A549 (cell line): ENCODE data around the gene GMIP. TPM values are rescaled to one million over a fixed set of nuclear protein-coding genes. Genes with fewer than 3 reads are reported as not detected.
"Not testable (repeated sequence)": the region's sequence is repeated elsewhere in the genome, so short reads cannot be mapped to it uniquely, and the experiment has no call there.

Source experiments
- ATAC-seq, 2 experiments: fragments of 200-7000 bp in 1 of 2; fragments of >200 bp in 1 of 2; cut with Nextera tagmentation in 1 of 2; cut with Tn5 transposase in 1 of 2; 3 replicates each; pipeline versions ENCODE4 v1.8.0 to v1.9.1; 2018 to 2020; ENCODE audit warnings: mild to moderate bottlenecking in 1 of 2, moderate library complexity in 1 of 2
- CTCF ChIA-PET: fragments of 300-600 bp; sonication (Branson Sonifier 250); formaldehyde crosslinking; extraction: SDS; loops from one replicate; lab custom pipeline; 2021; ENCODE audit warnings: antibody characterized with exemption, inconsistent platforms; lab: Yijun Ruan, JAX
- POLR2A ChIA-PET: fragments of 350-600 bp; formaldehyde crosslinking; extraction: SDS; loops from one replicate; lab custom pipeline; 2021; ENCODE audit warnings: antibody characterized with exemption, inconsistent platforms; lab: Yijun Ruan, JAX
- DNase-seq, 2 experiments: peaks; one replicate each; pipeline versions ENCODE4 v3.0.0 to v3.0.0-alpha.2; 2011 to 2016; ENCODE audit warnings: low read depth in 1 of 2, low spot score in 1 of 2
- FAIRE-seq: peaks from 2 replicates; lab custom pipeline; 2011; peaks lifted over from hg19 to GRCh38; lab: Jason Lieb, UNC
- H3K27ac ChIP-seq, 2 experiments: fragments of >200 bp; sonication (Bioruptor Twin); formaldehyde crosslinking; 3 replicates each; pipeline ENCODE4 v1.5.1; 2016 to 2017
- H3K4me1 ChIP-seq: fragments of >200 bp; sonication (Bioruptor Twin); formaldehyde crosslinking; 3 replicates; pipeline ENCODE4 v1.6.1; 2016
- H3K4me2 ChIP-seq: fragments of >200 bp; sonication (Bioruptor Twin); formaldehyde crosslinking; 3 replicates; pipeline ENCODE4 v1.6.1; 2016
- H3K4me3 ChIP-seq: fragments of >200 bp; sonication (Bioruptor Twin); formaldehyde crosslinking; 3 replicates; pipeline ENCODE4 v1.5.1; 2016
- H3K9me3 ChIP-seq: fragments of >200 bp; sonication (Bioruptor Twin); formaldehyde crosslinking; 3 replicates; pipeline ENCODE4 v1.6.1; 2016
- EHMT2 ChIP-seq: fragments of 200-600 bp; sonication (generic); IDR thresholded peaks from 2 replicates; pipeline ENCODE4 v1.6.1; 2016; ENCODE audit warnings: antibody characterized with exemption, low read depth, mild to moderate bottlenecking, moderate library complexity
- FOSL2 ChIP-seq, 2 experiments: fragments of 450-650 bp in 1 of 2; fragments of >200 bp in 1 of 2; sonication (Bioruptor Twin) in 1 of 2; formaldehyde crosslinking; IDR thresholded peaks; 2 replicates each; pipeline versions ENCODE4 v1.5.0 to v1.6.1; 2016 to 2020; ENCODE audit warnings: mild to moderate bottlenecking in 1 of 2, moderate library complexity in 1 of 2
- FOXS1 ChIP-seq: fragments of 250-450 bp; sonication (Bioruptor Pico); IDR thresholded peaks from 2 replicates; pipeline ENCODE4 v1.5.0; 2020; ENCODE audit warnings: mild to moderate bottlenecking, moderate library complexity
- GATA3 ChIP-seq: IDR thresholded peaks from 2 replicates; pipeline ENCODE4 v1.6.1; 2012; ENCODE audit warnings: borderline replicate concordance
- HDAC2 ChIP-seq: fragments of 200-600 bp; sonication (generic); IDR thresholded peaks from 2 replicates; pipeline ENCODE4 v1.6.1; 2016
- KDM1A ChIP-seq: fragments of 200-600 bp; sonication (generic); IDR thresholded peaks from 2 replicates; pipeline ENCODE4 v1.6.1; 2016; ENCODE audit warnings: low read depth, mild to moderate bottlenecking
- KDM5A ChIP-seq: fragments of 200-600 bp; sonication (generic); IDR thresholded peaks from 2 replicates; pipeline ENCODE4 v1.6.1; 2016; ENCODE audit warnings: antibody characterized with exemption, mild to moderate bottlenecking
- MAFK ChIP-seq: fragments of 450-650 bp; IDR thresholded peaks from 2 replicates; pipeline ENCODE4 v1.6.1; 2014; ENCODE audit not compliant: partially characterized antibody
- MYC ChIP-seq: IDR thresholded peaks from 2 replicates; pipeline ENCODE4 v1.6.1; 2012; ENCODE audit warnings: mild to moderate bottlenecking, inconsistent platforms, low read length, improper control_type of control experiment, borderline replicate concordance
- NFE2L2 ChIP-seq: fragments of 150-350 bp; conservative IDR thresholded peaks from 2 replicates; pipeline ENCODE4 v1.6.1; 2014; ENCODE audit warnings: low read length
- NPAS2 ChIP-seq: fragments of 250-450 bp; sonication (Bioruptor Pico); IDR thresholded peaks from 2 replicates; pipeline ENCODE4 v1.8.0; 2022; ENCODE audit warnings: mild to moderate bottlenecking, moderate library complexity, borderline replicate concordance
- NR3C1 ChIP-seq: fragments of >200 bp; sonication (Bioruptor Twin); formaldehyde crosslinking; IDR thresholded peaks from 3 replicates; pipeline ENCODE4 v1.6.1; 2017
- PHF8 ChIP-seq: fragments of 200-600 bp; sonication (generic); IDR thresholded peaks from 2 replicates; pipeline ENCODE4 v1.6.1; 2016; ENCODE audit warnings: low read depth, mild to moderate bottlenecking, antibody characterized with exemption, moderate library complexity, borderline replicate concordance
- POLR2A ChIP-seq: IDR thresholded peaks from 2 replicates; pipeline ENCODE4 v1.6.1; 2012; ENCODE audit warnings: mild to moderate bottlenecking, low read length
- RCOR1 ChIP-seq: fragments of 150-350 bp; IDR thresholded peaks from 2 replicates; pipeline ENCODE4 v1.6.1; 2014; ENCODE audit warnings: antibody characterized with exemption, low read length, low read depth
- RNF2 ChIP-seq: fragments of 200-600 bp; sonication (generic); IDR thresholded peaks from 2 replicates; pipeline ENCODE4 v1.6.1; 2016; ENCODE audit warnings: low read depth, mild to moderate bottlenecking, antibody characterized with exemption, moderate library complexity, borderline replicate concordance
- SMC3 ChIP-seq: fragments of >200 bp; sonication (Bioruptor Twin); formaldehyde crosslinking; IDR thresholded peaks from 3 replicates; pipeline ENCODE4 v1.6.1; 2018; ENCODE audit warnings: inconsistent platforms
- TP53 ChIP-seq: fragments of 250-450 bp; sonication (Bioruptor Pico); IDR thresholded peaks from 2 replicates; pipeline ENCODE4 v1.5.0; 2021; ENCODE audit warnings: mild to moderate bottlenecking, moderate library complexity
- ZC3H11A ChIP-seq: fragments of 450-650 bp; IDR thresholded peaks from 2 replicates; pipeline ENCODE4 v1.6.1; 2014; ENCODE audit warnings: antibody characterized with exemption, mild to moderate bottlenecking
- WGBS: methylation state at CpG from one replicate; pipeline ENCODE4 v1.1.6; 2017; ENCODE audit errors: missing lambda C conversion rate; 5-methylcytosine and 5-hydroxymethylcytosine counted together
- polyA plus RNA-seq, 4 experiments: library from polyadenylated mRNA; depleted of rRNA in 3 of 4; stranded (reverse); fragments of >200 nt; fragmentation: RNase III in 1 of 4; extraction: RNeasy Plus Mini Kit Qiagen cat#74134 plus additional on column Dnase treatment in 1 of 4; gene quantifications; 2 replicates in 3 of 4; 3 replicates in 1 of 4; pipeline ENCODE4 v1.2.3, GENCODE V29; 2011 to 2017
- TF ChIP-seq, protein P1 (sequence below): fragments of 250-450 bp; sonication (Bioruptor Pico); IDR thresholded peaks from 2 replicates; pipeline ENCODE4 v1.5.0; 2021; ENCODE audit warnings: mild to moderate bottlenecking, moderate library complexity, borderline replicate concordance
- TF ChIP-seq, protein P2 (sequence below): fragments of >200 bp; sonication (Bioruptor Twin); formaldehyde crosslinking; IDR thresholded peaks from 3 replicates; pipeline ENCODE4 v1.5.1; 2016

The GMIP gene
- polyA plus RNA-seq, 2 of the 4 experiments (the other 2 are of a cell fraction) = 1.4 to 4.1 TPM

DNA sequence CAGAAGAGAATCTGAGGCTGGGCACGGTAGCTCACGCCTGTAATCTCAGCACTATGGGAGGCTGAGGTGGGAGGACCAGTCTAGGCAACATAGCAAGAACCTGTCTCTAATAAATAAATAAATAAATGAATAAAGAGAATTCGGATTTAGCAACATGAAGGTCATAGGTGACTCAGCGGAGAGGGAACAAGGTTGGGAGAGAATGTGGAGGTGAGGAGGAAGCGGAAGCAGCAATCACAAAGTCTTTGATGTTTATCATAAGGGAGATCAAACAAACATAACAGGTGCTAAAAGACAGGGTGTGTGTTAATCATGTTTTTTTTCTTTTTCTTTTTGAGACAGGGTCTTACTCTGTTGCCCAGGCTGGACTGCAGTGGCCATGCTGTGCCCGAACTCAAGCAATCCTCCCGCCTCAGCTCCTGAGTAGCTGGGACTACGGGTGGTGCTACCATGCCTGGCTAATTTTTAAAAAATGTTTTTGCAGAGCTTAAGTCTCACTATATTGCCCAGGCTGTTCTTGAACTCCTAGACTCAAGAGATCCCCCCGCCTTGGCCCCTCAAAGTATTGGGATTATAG lies 41.2 kb downstream of the GMIP start:
- Histone ChIP-seq H3K4me1 (peaks cover 12% of the 10 kb centered on the region), H3K9me3 (no peaks in the 10 kb centered on the region), H3K4me3 (no peak overlapping the region), H3K27ac (no peak overlapping the region), H3K4me2 (no peak overlapping the region)
- FAIRE-seq (no peak), ATAC-seq (no peak), DNase-seq (no peak)
- no peak for TF ChIP-seq RCOR1
- no peak for TF ChIP-seq SMC3
- no peak for TF ChIP-seq KDM5A
- TF ChIP-seq HDAC2 = no peak
- no peak for TF ChIP-seq FOSL2 (IDR thresholded peaks at IDR 0.05)
- no peak for TF ChIP-seq FOSL2 (CRISPR knock-in tag; IDR thresholded peaks at IDR 0.05)
- no peak for TF ChIP-seq NPAS2 (CRISPR knock-in tag)
- POLR2A ChIA-PET = no interaction called here
- WGBS = 76% methylated on average over 9 of the region's 9 CpGs
- CTCF ChIA-PET = interaction anchor here (1.5 kb wide), 1 partner anchor 70 kb away, joined by 5 read pairs; no protein-coding TSS in a partner anchor

- TF ChIP-seq NFE2L2 (no peak), MYC (no peak), POLR2A (no peak), FOXS1 (CRISPR knock-in tag) (no peak), ZC3H11A (no peak), RNF2 (no peak), EHMT2 (no peak), MAFK (no peak), FOSL2 (IDR thresholded peaks at IDR 0.05) (no peak), FOSL2 (CRISPR knock-in tag; IDR thresholded peaks at IDR 0.05) (no peak), NR3C1 (no peak), TP53 (CRISPR knock-in tag) (no peak), GATA3 (no peak), SMC3 (no peak), KDM1A (no peak), PHF8 (no peak)
- TF ChIP-seq, protein P1, sequence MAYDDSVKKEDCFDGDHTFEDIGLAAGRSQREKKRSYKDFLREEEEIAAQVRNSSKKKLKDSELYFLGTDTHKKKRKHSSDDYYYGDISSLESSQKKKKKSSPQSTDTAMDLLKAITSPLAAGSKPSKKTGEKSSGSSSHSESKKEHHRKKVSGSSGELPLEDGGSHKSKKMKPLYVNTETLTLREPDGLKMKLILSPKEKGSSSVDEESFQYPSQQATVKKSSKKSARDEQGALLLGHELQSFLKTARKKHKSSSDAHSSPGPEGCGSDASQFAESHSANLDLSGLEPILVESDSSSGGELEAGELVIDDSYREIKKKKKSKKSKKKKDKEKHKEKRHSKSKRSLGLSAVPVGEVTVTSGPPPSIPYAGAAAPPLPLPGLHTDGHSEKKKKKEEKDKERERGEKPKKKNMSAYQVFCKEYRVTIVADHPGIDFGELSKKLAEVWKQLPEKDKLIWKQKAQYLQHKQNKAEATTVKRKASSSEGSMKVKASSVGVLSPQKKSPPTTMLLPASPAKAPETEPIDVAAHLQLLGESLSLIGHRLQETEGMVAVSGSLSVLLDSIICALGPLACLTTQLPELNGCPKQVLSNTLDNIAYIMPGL (CRISPR knock-in tag) = no peak
- TF ChIP-seq, protein P2, sequence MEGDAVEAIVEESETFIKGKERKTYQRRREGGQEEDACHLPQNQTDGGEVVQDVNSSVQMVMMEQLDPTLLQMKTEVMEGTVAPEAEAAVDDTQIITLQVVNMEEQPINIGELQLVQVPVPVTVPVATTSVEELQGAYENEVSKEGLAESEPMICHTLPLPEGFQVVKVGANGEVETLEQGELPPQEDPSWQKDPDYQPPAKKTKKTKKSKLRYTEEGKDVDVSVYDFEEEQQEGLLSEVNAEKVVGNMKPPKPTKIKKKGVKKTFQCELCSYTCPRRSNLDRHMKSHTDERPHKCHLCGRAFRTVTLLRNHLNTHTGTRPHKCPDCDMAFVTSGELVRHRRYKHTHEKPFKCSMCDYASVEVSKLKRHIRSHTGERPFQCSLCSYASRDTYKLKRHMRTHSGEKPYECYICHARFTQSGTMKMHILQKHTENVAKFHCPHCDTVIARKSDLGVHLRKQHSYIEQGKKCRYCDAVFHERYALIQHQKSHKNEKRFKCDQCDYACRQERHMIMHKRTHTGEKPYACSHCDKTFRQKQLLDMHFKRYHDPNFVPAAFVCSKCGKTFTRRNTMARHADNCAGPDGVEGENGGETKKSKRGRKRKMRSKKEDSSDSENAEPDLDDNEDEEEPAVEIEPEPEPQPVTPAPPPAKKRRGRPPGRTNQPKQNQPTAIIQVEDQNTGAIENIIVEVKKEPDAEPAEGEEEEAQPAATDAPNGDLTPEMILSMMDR = no peak
- TF ChIP-seq, all 56 proteins: peak for 0
- peaks cover 4% of the 10 kb centered on the region for H3K4me1 ChIP-seq
- no peak overlapping the region for H3K4me2 ChIP-seq
- DNase-seq (no peak), FAIRE-seq (no peak), ATAC-seq (no peak)
- H3K4me3 ChIP-seq = no peak overlapping the region
- H3K9me3 ChIP-seq = no peaks in the 10 kb centered on the region
- H3K27ac ChIP-seq = no peak overlapping the region
- ChIA-PET POLR2A (no interaction called here), CTCF (interaction anchor here (0.6 kb wide), 2 partner anchors 8 to 426 kb away, joined by 3 to 5 read pairs; no protein-coding TSS in a partner anchor)
- WGBS = 70% methylated on average over 1 of the region's 1 CpG
Observed at GRCh38 chr19:19600793-19601330, 42.6 kb downstream of the GMIP start.

- POLR2A ChIA-PET = interaction anchor here (0.7 kb wide), 1 partner anchor 179 kb away, joined by 4 read pairs; no protein-coding TSS in a partner anchor
- whole genome bisulfite sequencing = 89% methylated on average over 18 of the region's 20 CpGs
Observed at GRCh38 chr19:19598728-19599451, 44.6 kb downstream of the GMIP start.

More at GRCh38 chr19:19598728-19599451, 44.6 kb downstream of the GMIP start:
- H3K4me3 ChIP-seq, FAIRE-seq, H3K4me2 ChIP-seq, CTCF ChIA-PET, H3K4me1 ChIP-seq, H3K9me3 ChIP-seq, DNase-seq, H3K27ac ChIP-seq, ATAC-seq: not testable (repeated sequence)
